Neural progenitor cell (in vitro differentiated cells): ENCODE results near the gene PROX2. TPM values are rescaled to one million over a fixed set of nuclear protein-coding genes. Genes with fewer than 3 reads are reported as not detected.

Experiments
- DNase-seq: peaks from one replicate; pipeline ENCODE4 v3.0.0-alpha.2; 2016; ENCODE audit warnings: low spot score
- H2AFZ ChIP-seq: fragments of 200-600 bp; sonication (generic); replicated peaks from 2 replicates; pipeline ENCODE4 v1.6.1; 2016; ENCODE audit warnings: antibody characterized with exemption
- H3F3A ChIP-seq: fragments of 200-600 bp; sonication (generic); 2 replicates; pipeline ENCODE4 v1.6.1; 2016; ENCODE audit warnings: antibody characterized with exemption, low read depth
- H3K27ac ChIP-seq: fragments of 200-600 bp; sonication (generic); 2 replicates; pipeline ENCODE4 v1.5.1; 2016; ENCODE audit warnings: mild to moderate bottlenecking
- H3K27me3 ChIP-seq: fragments of 200-600 bp; sonication (generic); 2 replicates; pipeline ENCODE4 v1.6.1; 2016; ENCODE audit warnings: mild to moderate bottlenecking, moderate library complexity
- H3K36me3 ChIP-seq: fragments of 200-600 bp; sonication (generic); 2 replicates; pipeline ENCODE4 v1.5.1; 2016
- H3K4me1 ChIP-seq: fragments of 200-600 bp; sonication (generic); 2 replicates; pipeline ENCODE4 v1.6.1; 2016; ENCODE audit warnings: mixed run types
- H3K4me2 ChIP-seq: fragments of 200-600 bp; sonication (generic); 2 replicates; pipeline ENCODE4 v1.6.1; 2016
- H3K4me3 ChIP-seq: fragments of 200-600 bp; sonication (generic); 2 replicates; pipeline ENCODE4 v1.5.1; 2016
- H3K79me2 ChIP-seq: fragments of 200-600 bp; sonication (generic); 2 replicates; pipeline ENCODE4 v1.6.1; 2016; ENCODE audit warnings: low read depth
- H3K9ac ChIP-seq: fragments of 200-600 bp; sonication (generic); 2 replicates; pipeline ENCODE4 v1.6.1; 2016
- H3K9me3 ChIP-seq: fragments of 200-600 bp; sonication (generic); 2 replicates; pipeline ENCODE4 v1.5.1; 2016; ENCODE audit warnings: low read depth
- H4K20me1 ChIP-seq: fragments of 200-600 bp; sonication (generic); 2 replicates; pipeline ENCODE4 v1.6.1; 2016; ENCODE audit warnings: low read depth
- H3K27ac Mint-ChIP-seq: 3 replicates; pipeline ENCODE4 v1.8.0; 2021; ENCODE audit warnings: mixed read lengths
- H3K27me3 Mint-ChIP-seq: 2 replicates; pipeline ENCODE4 v1.8.0; 2022; ENCODE audit warnings: low read depth, mild to moderate bottlenecking, inconsistent platforms, moderate library complexity, mixed read lengths; ENCODE audit not compliant: insufficient read depth
- H3K36me3 Mint-ChIP-seq: 3 replicates; pipeline ENCODE4 v1.8.0; 2021; ENCODE audit warnings: mixed read lengths
- H3K4me1 Mint-ChIP-seq: 3 replicates; pipeline ENCODE4 v1.8.0; 2021; ENCODE audit warnings: mixed read lengths
- H3K4me3 Mint-ChIP-seq: 3 replicates; pipeline ENCODE4 v1.8.0; 2021; ENCODE audit warnings: mild to moderate bottlenecking, moderate library complexity, mixed read lengths
- H3K9me3 Mint-ChIP-seq: 3 replicates; pipeline ENCODE4 v1.8.0; 2020; ENCODE audit warnings: mixed read lengths
- EZH2 ChIP-seq: fragments of 200-600 bp; sonication (generic); IDR thresholded peaks from 2 replicates; pipeline ENCODE4 v1.6.1; 2017; ENCODE audit warnings: antibody characterized with exemption, mild to moderate bottlenecking, moderate library complexity
- EZH2phosphoT487 ChIP-seq: fragments of 200-600 bp; sonication (generic); IDR thresholded peaks from 2 replicates; pipeline ENCODE4 v1.6.1; 2017; ENCODE audit warnings: antibody characterized with exemption
- total RNA-seq: library from RNA; depleted of rRNA; stranded (reverse); fragments of >200 nt; gene quantifications from 2 replicates; pipeline ENCODE4 v1.2.3, GENCODE V29; 2015; ENCODE audit warnings: low replicate concordance
- TF ChIP-seq, protein P1 (sequence below): fragments of 200-600 bp; sonication (generic); IDR thresholded peaks from 2 replicates; pipeline ENCODE4 v1.5.1; 2017; ENCODE audit warnings: antibody characterized with exemption, mild to moderate bottlenecking

Gene PROX2
- total RNA-seq, 1 donor from 2014 or later = not detected

DNA sequence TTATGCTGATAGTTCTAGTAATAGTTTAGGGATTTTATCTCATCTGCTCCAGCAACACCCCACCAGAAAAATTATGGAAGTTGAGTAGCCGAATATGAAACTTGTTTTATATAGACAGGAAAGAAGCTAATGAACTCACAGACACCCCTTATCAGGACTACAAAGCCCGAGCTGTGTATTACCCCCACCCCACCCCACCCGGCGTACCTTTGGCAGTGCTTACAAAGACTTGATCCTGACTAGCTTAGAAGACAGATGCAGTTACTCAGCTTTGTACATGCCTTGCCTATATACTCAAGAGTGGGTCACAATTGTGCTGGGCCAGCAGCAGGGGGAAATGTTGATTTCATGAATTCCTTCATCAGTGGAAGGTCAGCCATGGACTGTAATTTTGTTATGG lies 22.4 kb downstream of the PROX2 start:
- TF ChIP-seq EZH2 = no peak
- TF ChIP-seq, protein P1, sequence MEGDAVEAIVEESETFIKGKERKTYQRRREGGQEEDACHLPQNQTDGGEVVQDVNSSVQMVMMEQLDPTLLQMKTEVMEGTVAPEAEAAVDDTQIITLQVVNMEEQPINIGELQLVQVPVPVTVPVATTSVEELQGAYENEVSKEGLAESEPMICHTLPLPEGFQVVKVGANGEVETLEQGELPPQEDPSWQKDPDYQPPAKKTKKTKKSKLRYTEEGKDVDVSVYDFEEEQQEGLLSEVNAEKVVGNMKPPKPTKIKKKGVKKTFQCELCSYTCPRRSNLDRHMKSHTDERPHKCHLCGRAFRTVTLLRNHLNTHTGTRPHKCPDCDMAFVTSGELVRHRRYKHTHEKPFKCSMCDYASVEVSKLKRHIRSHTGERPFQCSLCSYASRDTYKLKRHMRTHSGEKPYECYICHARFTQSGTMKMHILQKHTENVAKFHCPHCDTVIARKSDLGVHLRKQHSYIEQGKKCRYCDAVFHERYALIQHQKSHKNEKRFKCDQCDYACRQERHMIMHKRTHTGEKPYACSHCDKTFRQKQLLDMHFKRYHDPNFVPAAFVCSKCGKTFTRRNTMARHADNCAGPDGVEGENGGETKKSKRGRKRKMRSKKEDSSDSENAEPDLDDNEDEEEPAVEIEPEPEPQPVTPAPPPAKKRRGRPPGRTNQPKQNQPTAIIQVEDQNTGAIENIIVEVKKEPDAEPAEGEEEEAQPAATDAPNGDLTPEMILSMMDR = no peak
- TF ChIP-seq EZH2phosphoT487 = no peak

DNA sequence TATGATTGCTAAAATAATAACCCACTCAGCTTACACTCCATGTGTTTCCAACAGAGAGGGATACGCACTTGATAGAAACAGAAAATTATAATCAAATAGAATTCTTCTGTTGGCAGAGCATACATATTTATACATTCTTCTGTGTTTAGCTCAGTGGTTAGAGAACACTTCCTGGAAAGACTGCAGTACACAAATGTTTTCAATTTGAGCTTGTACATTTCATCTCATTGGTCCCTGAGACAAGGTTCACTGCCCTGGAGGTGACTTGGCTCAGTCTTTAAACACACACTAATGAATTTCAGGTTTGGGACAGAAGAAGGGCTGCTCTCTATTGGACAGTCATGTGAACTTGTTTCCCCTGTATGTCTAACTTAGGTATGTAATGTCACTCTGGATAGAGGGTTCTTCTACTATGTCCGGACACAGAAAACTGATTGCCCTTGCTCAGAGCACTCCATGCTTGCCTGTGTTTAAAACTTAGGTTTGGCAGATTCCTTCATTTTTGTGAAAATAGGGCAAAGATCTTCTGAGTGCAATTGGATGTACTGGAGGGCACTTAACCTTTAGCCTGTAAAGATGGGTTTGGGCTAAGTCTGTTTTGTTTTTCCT lies 22.9 kb downstream of the PROX2 start:
- H3K27ac Mint-ChIP-seq = no peak overlapping the region
- no peak overlapping the region for H3K4me3 Mint-ChIP-seq
- peaks cover 2% of the 10 kb centered on the region for H3K4me1 Mint-ChIP-seq
- no peaks in the 10 kb centered on the region for H3K79me2 ChIP-seq
- no peak overlapping the region for H2AFZ ChIP-seq
- H3K9me3 Mint-ChIP-seq = no peaks in the 10 kb centered on the region
- no peaks in the 10 kb centered on the region for H3K9me3 ChIP-seq
- H3K4me1 ChIP-seq = no peaks in the 10 kb centered on the region
- DNase-seq = no peak
- no peak overlapping the region for H3K9ac ChIP-seq
- H4K20me1 ChIP-seq = no peaks in the 10 kb centered on the region
- TF ChIP-seq, protein P1 = no peak
- no peak for TF ChIP-seq EZH2
- no peak for TF ChIP-seq EZH2phosphoT487
- no peak overlapping the region for H3K27ac ChIP-seq
- no peaks in the 10 kb centered on the region for H3F3A ChIP-seq
- H3K4me2 ChIP-seq = no peak overlapping the region
- peaks cover 2% of the 10 kb centered on the region for H3K27me3 Mint-ChIP-seq
- H3K4me3 ChIP-seq = no peak overlapping the region
- no peaks in the 10 kb centered on the region for H3K27me3 ChIP-seq
- no peaks in the 10 kb centered on the region for H3K36me3 Mint-ChIP-seq
- H3K36me3 ChIP-seq = no peaks in the 10 kb centered on the region

More for the DNA sequence above, 22.4 kb downstream of the PROX2 start:
- Histone ChIP-seq H3K4me3 (no peak overlapping the region), H2AFZ (no peak overlapping the region), H3K27me3 (no peaks in the 10 kb centered on the region), H3K27ac (no peak overlapping the region), H4K20me1 (no peaks in the 10 kb centered on the region), H3K4me1 (no peaks in the 10 kb centered on the region), H3K36me3 (no peaks in the 10 kb centered on the region), H3K9me3 (no peaks in the 10 kb centered on the region), H3K4me2 (no peak overlapping the region), H3K9ac (no peak overlapping the region), H3K79me2 (no peaks in the 10 kb centered on the region), H3F3A (no peaks in the 10 kb centered on the region)
- Mint-ChIP-seq H3K9me3 (no peaks in the 10 kb centered on the region), H3K4me1 (peaks cover 2% of the 10 kb centered on the region), H3K36me3 (no peaks in the 10 kb centered on the region), H3K27ac (no peak overlapping the region), H3K4me3 (no peak overlapping the region), H3K27me3 (peaks cover 2% of the 10 kb centered on the region)
- no peak for DNase-seq

DNA sequence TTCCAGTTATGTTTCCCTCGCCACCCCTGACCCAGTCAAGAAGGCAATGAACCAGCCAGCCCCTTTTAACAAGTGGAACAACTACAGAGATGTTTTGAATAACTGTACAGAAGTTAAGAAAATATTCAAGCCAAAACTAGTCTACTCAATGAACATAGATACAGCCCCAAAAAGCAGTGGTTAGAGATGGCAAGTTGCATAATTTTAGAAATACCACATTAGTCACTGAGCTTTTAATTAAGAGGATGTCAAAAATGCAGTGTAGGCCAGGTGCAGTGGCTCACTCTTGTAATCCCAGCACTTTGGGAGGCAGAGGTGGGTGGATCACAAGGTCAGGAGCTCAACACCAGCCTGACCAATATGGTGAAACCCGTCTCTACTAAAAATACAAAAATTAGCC lies 27.2 kb downstream of the PROX2 start:
- Histone ChIP-seq H3K36me3 (no peaks in the 10 kb centered on the region), H3K4me3 (no peak overlapping the region), H3K27ac (no peak overlapping the region), H3K9ac (no peak overlapping the region), H3K79me2 (no peaks in the 10 kb centered on the region), H3K27me3 (no peaks in the 10 kb centered on the region), H3K4me1 (no peaks in the 10 kb centered on the region), H3K9me3 (no peaks in the 10 kb centered on the region), H2AFZ (no peak overlapping the region), H4K20me1 (no peaks in the 10 kb centered on the region), H3F3A (no peaks in the 10 kb centered on the region), H3K4me2 (no peak overlapping the region)
- Mint-ChIP-seq H3K27me3 (no peaks in the 10 kb centered on the region), H3K36me3 (no peaks in the 10 kb centered on the region), H3K4me1 (no peaks in the 10 kb centered on the region), H3K4me3 (no peak overlapping the region), H3K9me3 (no peaks in the 10 kb centered on the region), H3K27ac (no peak overlapping the region)
- DNase-seq = no peak
- TF ChIP-seq, protein P1 = no peak
- TF ChIP-seq EZH2phosphoT487 (no peak), EZH2 (no peak)
